ENCODE measurements around the gene ACADL.

Gene ACADL

DNA sequence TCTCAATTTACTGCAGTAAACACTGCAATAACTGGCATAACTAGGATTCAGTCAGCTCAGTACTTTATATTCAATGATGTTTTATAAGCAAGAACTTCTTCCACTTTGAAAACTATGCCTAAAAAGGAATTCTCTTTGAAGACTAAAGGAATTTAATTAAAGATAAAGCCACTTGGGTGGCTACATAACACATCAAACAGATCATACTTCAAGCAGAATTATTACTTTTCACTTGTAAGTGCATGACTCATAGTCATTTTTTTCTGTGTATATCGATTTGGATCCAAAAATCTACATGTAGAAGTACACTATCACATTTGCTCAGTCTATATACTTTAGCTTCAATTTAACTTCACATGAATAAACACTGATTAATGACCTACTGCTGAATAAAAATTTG is 58.0 kb downstream of the ACADL start:
- no peak for FAIRE-seq

DNA sequence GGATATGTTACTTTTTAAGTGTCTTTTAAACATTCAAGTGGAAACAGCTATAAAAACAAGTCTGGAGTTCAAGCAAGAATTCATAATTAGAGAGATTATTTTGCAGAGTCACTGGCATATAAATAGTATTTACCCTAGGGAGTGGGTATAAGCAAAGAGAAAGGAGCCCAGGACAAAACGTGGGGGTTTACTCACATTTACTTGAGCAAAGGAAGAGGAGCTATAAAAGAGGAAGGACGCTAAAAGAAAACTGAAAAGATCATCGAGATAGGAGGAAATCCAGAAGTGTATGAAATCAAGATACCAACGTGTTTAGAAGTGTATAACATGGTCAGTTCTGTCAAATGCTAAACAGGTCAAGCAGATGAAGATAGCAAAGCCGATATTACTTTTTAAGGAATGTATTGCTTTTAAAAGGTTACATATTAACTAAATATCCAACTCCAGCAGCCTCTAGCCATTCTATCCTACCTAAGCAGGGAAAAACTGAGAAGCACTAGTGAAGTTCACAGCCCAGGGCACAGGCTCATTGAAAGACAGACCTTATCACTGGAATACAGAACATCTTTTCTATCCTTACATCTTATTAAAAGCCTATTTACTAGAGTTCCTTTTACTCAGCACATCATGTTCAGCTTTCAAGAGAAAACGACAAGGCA is 62.7 kb downstream of the ACADL start:
- no peak for FAIRE-seq

DNA sequence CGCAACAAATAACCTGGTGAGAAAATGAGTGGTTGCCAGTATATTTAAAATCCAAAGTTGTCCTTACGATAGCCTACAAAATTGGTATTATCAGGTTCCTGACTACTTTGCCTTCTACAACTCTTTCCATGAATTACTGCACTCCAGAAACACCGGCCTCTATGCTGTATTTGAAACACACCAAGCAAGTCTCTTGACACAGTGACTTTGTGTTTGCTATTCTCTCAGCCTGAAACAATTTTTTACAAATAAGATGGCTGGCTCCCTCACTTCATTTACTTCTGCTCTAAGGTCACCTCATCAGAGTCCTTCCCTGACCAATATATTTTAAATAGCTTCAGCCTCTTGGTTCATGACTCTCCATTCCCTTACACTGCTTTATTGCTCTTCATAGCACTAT is 66.2 kb downstream of the ACADL start:
- no peak for FAIRE-seq

DNA sequence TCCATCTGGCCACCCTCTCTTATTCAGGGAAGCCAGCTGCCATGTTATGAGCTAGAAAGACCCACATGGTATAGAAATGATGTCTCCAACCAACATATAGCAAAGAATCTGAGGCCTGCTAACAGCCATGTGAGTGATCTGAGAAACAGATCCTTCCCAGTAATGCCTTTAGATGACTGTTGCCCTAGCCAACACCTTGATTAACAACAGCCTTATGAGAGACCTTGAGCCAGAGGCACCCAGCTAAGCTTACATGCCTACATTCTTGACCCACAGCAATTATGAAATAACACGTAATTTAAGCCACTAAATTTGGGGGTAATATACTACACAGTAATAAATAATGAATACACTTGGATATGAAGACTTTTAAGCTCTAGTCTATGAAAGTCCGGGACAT is 67.0 kb downstream of the ACADL start:
- no peak for FAIRE-seq

DNA sequence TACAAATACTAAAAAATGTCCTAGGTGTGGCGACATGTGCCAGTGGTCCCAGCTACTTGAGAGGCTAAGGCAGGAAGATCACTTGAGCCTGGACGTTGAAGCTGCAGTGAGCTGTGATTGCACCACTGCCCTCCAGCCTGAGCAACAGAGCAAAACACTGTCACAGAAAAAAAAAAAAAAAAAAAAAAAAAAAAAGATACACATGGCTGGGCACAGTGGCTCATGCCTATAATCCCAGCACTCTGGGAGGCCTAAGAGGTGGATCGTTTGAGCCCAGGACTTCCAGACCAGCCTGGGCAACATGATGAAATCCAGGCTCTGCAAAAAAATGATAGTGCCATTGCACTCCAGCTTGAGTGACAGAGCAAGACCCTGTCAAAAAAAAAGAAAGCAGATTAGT is 67.7 kb downstream of the ACADL start:
- FAIRE-seq: no peak

DNA sequence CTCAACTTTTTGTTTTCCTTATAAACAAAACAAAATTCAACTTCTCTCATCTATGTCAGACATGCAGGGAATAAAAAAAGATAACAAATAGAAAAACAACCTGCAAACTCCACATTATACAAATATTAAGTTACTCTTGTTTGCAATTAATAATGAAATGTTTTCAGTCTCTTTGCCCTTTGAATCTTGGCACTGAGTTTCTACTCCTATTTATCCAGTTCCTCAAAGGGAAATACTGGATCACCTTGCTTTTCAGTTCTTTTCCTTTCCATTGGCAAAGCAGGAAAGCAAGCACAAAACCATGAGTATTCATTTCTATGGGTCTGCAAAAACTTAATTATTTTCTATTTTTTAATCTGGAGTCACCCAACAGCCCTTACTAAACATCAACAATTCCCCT is 77.6 kb downstream of the ACADL start:
- FAIRE-seq: no peak
